ENCODE data around the gene ATXN7.
A peak's percentile ranks its signal among the peaks of the same experiment; 100 is the strongest.

Gene ATXN7

GRCh38 chr3:64019271-64019670, 155.6 kb downstream of the ATXN7 start:
- no peak for DNase-seq (ENCODE audit: low read depth in 3 of 3, low spot score in 1 of 3)

- DNase-seq (ENCODE audit: low read depth in 3 of 3, low spot score in 1 of 3): no peak
Measured at GRCh38 chr3:64019879-64020278, 156.2 kb downstream of the ATXN7 start.

- no peak for DNase-seq (ENCODE audit: low read depth in 3 of 3, low spot score in 1 of 3)
Measured at GRCh38 chr3:64021922-64022321, 158.3 kb downstream of the ATXN7 start.

GRCh38 chr3:64022451-64023186, 159.0 kb downstream of the ATXN7 start:
- DNase-seq (ENCODE audit: low read depth in 3 of 3, low spot score in 1 of 3): peak in 1 of 3 donors; percentile 2

GRCh38 chr3:64023187-64023860, 159.7 kb downstream of the ATXN7 start, which contains the start of gene PSMD6:
TSS of gene PSMD6 (minus strand) at chr3:64023494. CDS start at chr3:64023419, 75 bp downstream.
- DNase-seq (ENCODE audit: low read depth in 3 of 3, low spot score in 1 of 3): peak; percentile 70 to 97 (median 86)

- DNase-seq (ENCODE audit: low read depth in 3 of 3, low spot score in 1 of 3): no peak
Measured at GRCh38 chr3:64023861-64024223, 160.2 kb downstream of the ATXN7 start.

- no peak for DNase-seq (ENCODE audit: low read depth in 3 of 3, low spot score in 1 of 3)
Measured at GRCh38 chr3:64026346-64026745, 162.7 kb downstream of the ATXN7 start.

- DNase-seq (ENCODE audit: low read depth in 3 of 3, low spot score in 1 of 3): no peak
Measured at GRCh38 chr3:64027658-64028057, 164.0 kb downstream of the ATXN7 start.

- no peak for DNase-seq (ENCODE audit: low read depth in 3 of 3, low spot score in 1 of 3)
Measured at GRCh38 chr3:64028754-64029153, 165.1 kb downstream of the ATXN7 start.

- no peak for DNase-seq (ENCODE audit: low read depth in 3 of 3, low spot score in 1 of 3)
Measured at GRCh38 chr3:64029287-64029686, 165.6 kb downstream of the ATXN7 start.

GRCh38 chr3:64030741-64031140, 167.1 kb downstream of the ATXN7 start:
- DNase-seq (ENCODE audit: low read depth in 3 of 3, low spot score in 1 of 3): peak; percentile 41 to 63 (median 63)

GRCh38 chr3:64031540-64032508, 168.2 kb downstream of the ATXN7 start:
- DNase-seq (ENCODE audit: low read depth in 3 of 3, low spot score in 1 of 3): no peak

- no peak for DNase-seq (ENCODE audit: low read depth in 3 of 3, low spot score in 1 of 3)
Measured at GRCh38 chr3:64033069-64033468, 169.4 kb downstream of the ATXN7 start.

GRCh38 chr3:64037084-64037483, 173.4 kb downstream of the ATXN7 start:
- no peak for DNase-seq (ENCODE audit: low read depth in 3 of 3, low spot score in 1 of 3)

GRCh38 chr3:64038253-64038767, 174.6 kb downstream of the ATXN7 start:
- no peak for DNase-seq (ENCODE audit: low read depth in 3 of 3, low spot score in 1 of 3)

GRCh38 chr3:64039332-64039731, 175.7 kb downstream of the ATXN7 start:
- no peak for DNase-seq (ENCODE audit: low read depth in 3 of 3, low spot score in 1 of 3)

- DNase-seq (ENCODE audit: low read depth in 3 of 3, low spot score in 1 of 3): no peak
Measured at GRCh38 chr3:64039981-64040733, 176.5 kb downstream of the ATXN7 start.

- no peak for DNase-seq (ENCODE audit: low read depth in 3 of 3, low spot score in 1 of 3)
Measured at GRCh38 chr3:64042952-64043351, 179.3 kb downstream of the ATXN7 start.

- DNase-seq (ENCODE audit: low read depth in 3 of 3, low spot score in 1 of 3): no peak
Measured at GRCh38 chr3:64046592-64046991, 182.9 kb downstream of the ATXN7 start.

- DNase-seq (ENCODE audit: low read depth in 3 of 3, low spot score in 1 of 3): no peak
Measured at GRCh38 chr3:64046996-64047594, 183.4 kb downstream of the ATXN7 start.

Measured in stimulated activated CD4-positive, alpha-beta T cell treated with anti-CD3 and anti-CD28 coated beads, TNF-alpha, amount 100 ng/mL, for 1 hour (primary cell).